HepG2 (cell line): Measurements from ENCODE around the gene ATP8A2. TPM values are rescaled to one million over a fixed set of nuclear protein-coding genes. Genes with fewer than 3 reads are reported as not detected.

ENCODE experiments used
- ATAC-seq: fragments of 200-7000 bp; cut with Tn5 transposase; 3 replicates; pipeline ENCODE4 v1.9.1; 2020; ENCODE audit warnings: mild to moderate bottlenecking, moderate library complexity
- BruUV-seq: library from RNA; stranded (reverse); fragments of 400-500 nt; replicated peaks from 2 replicates; lab custom pipeline; 2021; lab: Mats Ljungman, UMichigan
- CTCF ChIA-PET: fragments of 300-600 bp; formaldehyde crosslinking; extraction: SDS; loops from one replicate; lab custom pipeline; 2021; ENCODE audit warnings: low total read pairs, inconsistent platforms, low intra/inter-chr PET ratio; lab: Yijun Ruan, JAX
- POLR2A ChIA-PET: fragments of 350-600 bp; sonication (Branson Sonifier 250); formaldehyde crosslinking; loops from one replicate; lab custom pipeline; 2020; ENCODE audit warnings: antibody characterized with exemption, inconsistent platforms; lab: Yijun Ruan, JAX
- DNase-seq: peaks from one replicate; pipeline ENCODE4 v3.0.0-alpha.2; 2015; ENCODE audit warnings: low spot score
- FAIRE-seq: peaks from 3 replicates; lab custom pipeline; 2011; peaks lifted over from hg19 to GRCh38; lab: Jason Lieb, UNC
- H2AFZ ChIP-seq: one replicate; pipeline ENCODE4 v1.6.1; 2011; ENCODE audit warnings: low read length, inconsistent platforms
- H3K27ac ChIP-seq: fragments of 300-600 bp; 3 replicates; pipeline ENCODE4 v1.8.0; 2011; ENCODE audit warnings: mixed run types, mild to moderate bottlenecking, mixed read lengths, low read length, inconsistent platforms; ENCODE audit not compliant: insufficient read depth; ENCODE audit errors: extremely low read length
- H3K27me3 ChIP-seq, 2 experiments: fragments of 200-600 bp in 1 of 2; 2 replicates in 1 of 2; 3 replicates in 1 of 2; pipeline versions ENCODE4 v1.6.0 to v1.8.0; 2011; ENCODE audit warnings: low read length in 2 of 2, mild to moderate bottlenecking in 2 of 2, moderate library complexity in 2 of 2, inconsistent platforms in 1 of 2; ENCODE audit not compliant: insufficient read depth in 2 of 2, control insufficient read depth in 1 of 2
- H3K36me3 ChIP-seq, 2 experiments: fragments of 200-600 bp in 1 of 2; replicated peaks in 1 of 2; 2 replicates in 1 of 2; 3 replicates in 1 of 2; pipeline versions ENCODE4 v1.5.1 to v1.8.0; 2011; ENCODE audit warnings: low read length in 2 of 2, inconsistent platforms in 1 of 2; ENCODE audit not compliant: insufficient read depth in 2 of 2, control insufficient read depth in 1 of 2
- H3K4me1 ChIP-seq: 2 replicates; pipeline ENCODE4 v1.5.1; 2012; ENCODE audit warnings: low read length, inconsistent platforms; ENCODE audit not compliant: insufficient read depth
- H3K4me2 ChIP-seq: 2 replicates; pipeline ENCODE4 v1.6.0; 2011; ENCODE audit warnings: low read depth, low read length, inconsistent platforms
- H3K4me3 ChIP-seq, 3 experiments: fragments of 200-600 bp in 1 of 3; sonication (generic), shearing (Covaris generic) in 1 of 3; replicated peaks in 1 of 3; 2 replicates each; pipeline ENCODE4 v1.5.1; 2011 to 2016; ENCODE audit warnings: low read length in 3 of 3, inconsistent platforms in 2 of 3, low read depth in 2 of 3, mild to moderate bottlenecking in 2 of 3, control low read depth in 1 of 3, mixed read lengths in 1 of 3; ENCODE audit not compliant: insufficient read depth in 1 of 3
- H3K79me2 ChIP-seq: one replicate; pipeline ENCODE4 v1.6.1; 2011; ENCODE audit warnings: low read length, inconsistent platforms; ENCODE audit not compliant: insufficient read depth
- H3K9ac ChIP-seq: 2 replicates; pipeline ENCODE4 v1.6.0; 2011; ENCODE audit warnings: mild to moderate bottlenecking, low read depth, low read length, inconsistent platforms; ENCODE audit not compliant: insufficient read depth
- H3K9me3 ChIP-seq: 2 replicates; pipeline ENCODE4 v1.5.1; 2012; ENCODE audit warnings: mild to moderate bottlenecking, low read length
- H4K20me1 ChIP-seq: 2 replicates; pipeline ENCODE4 v1.6.0; 2011; ENCODE audit warnings: inconsistent platforms, mild to moderate bottlenecking, low read length, moderate library complexity; ENCODE audit not compliant: insufficient read depth
- MBD4 ChIP-seq: IDR thresholded peaks from 2 replicates; pipeline ENCODE4 v1.6.1; 2012; ENCODE audit warnings: low read length, inconsistent platforms, borderline replicate concordance
- ONECUT2 ChIP-seq: sonication (generic); formaldehyde crosslinking; IDR thresholded peaks from 2 replicates; pipeline ENCODE4 v1.4.0; 2020; ENCODE audit warnings: missing genetic modification reagents
- RXRA ChIP-seq: sonication (generic); formaldehyde crosslinking; IDR thresholded peaks from 2 replicates; pipeline ENCODE4 v1.5.1; 2020; ENCODE audit warnings: missing genetic modification reagents
- TAF15 ChIP-seq: fragments of 200-400 bp; formaldehyde crosslinking; IDR thresholded peaks from one replicate; pipeline ENCODE4 v1.6.1; 2018; ENCODE audit warnings: mild to moderate bottlenecking, low read depth, low read length; ENCODE audit not compliant: poor library complexity, severe bottlenecking
- TEAD2 ChIP-seq: sonication (generic); formaldehyde crosslinking; IDR thresholded peaks from 2 replicates; pipeline ENCODE4 v1.9.0; 2021; ENCODE audit warnings: missing genetic modification reagents
- THAP11 ChIP-seq: IDR thresholded peaks from 2 replicates; pipeline ENCODE4 v1.6.1; 2016; ENCODE audit warnings: missing biosample characterization, missing genetic modification reagents
- THYN1 ChIP-seq: sonication (generic); formaldehyde crosslinking; IDR thresholded peaks from 2 replicates; pipeline ENCODE4 v1.8.1; 2023; ENCODE audit warnings: low read depth, mild to moderate bottlenecking, moderate library complexity, missing genetic modification reagents, borderline replicate concordance
- ZNF598 ChIP-seq: sonication (generic); formaldehyde crosslinking; IDR thresholded peaks from 2 replicates; pipeline ENCODE4 v1.5.1; 2020; ENCODE audit warnings: mild to moderate bottlenecking, missing genetic modification reagents, borderline replicate concordance
- ZZZ3 ChIP-seq: sonication (generic); formaldehyde crosslinking; IDR thresholded peaks from 2 replicates; pipeline ENCODE4 v1.4.0; 2020; ENCODE audit warnings: missing genetic modification reagents, mild to moderate bottlenecking, borderline replicate concordance
- WGBS: methylation state at CpG from one replicate; pipeline ENCODE4 v1.1.6; 2017; ENCODE audit warnings: low lambda C conversion rate; 5-methylcytosine and 5-hydroxymethylcytosine counted together
- in situ Hi-C: cut with HindIII; loops from 2 replicates; pipeline ENCODE4 v1.10.0; 2017; ENCODE audit warnings: low pct_unique_long_range_greater_than_20kb; ENCODE audit not compliant: extremely low pct_ligation_motif_present
- intact Hi-C: fragments of 100-400 bp; cut with micrococcal nuclease; formaldehyde crosslinking; loops from one replicate; pipeline ENCODE4 v1.10.0; 2022; ENCODE audit not compliant: unreplicated experiment
- polyA plus RNA-seq, 8 experiments: library from polyadenylated mRNA; depleted of rRNA in 3 of 8; stranded (reverse) in 7 of 8; unstranded in 1 of 8; fragments of >200 nt; fragmentation: Illumina TruSeq in 4 of 8; extraction: Trizol in 4 of 8; gene quantifications; 2 replicates each; pipeline versions ENCODE4 v1.2.1 to v1.2.3, GENCODE V29; 2011 to 2016; ENCODE audit warnings: low read depth in 4 of 8, missing spikeins in 1 of 8, mixed read lengths in 1 of 8; ENCODE audit not compliant: insufficient read depth in 1 of 8
- total RNA-seq, 5 experiments: library from RNA; depleted of rRNA; stranded (reverse); fragments of >200 nt; fragmentation: Illumina TruSeq; extraction: Trizol; gene quantifications; 2 replicates each; pipeline ENCODE4 v1.2.3, GENCODE V29; 2016; ENCODE audit warnings: low read depth in 1 of 5
- TF ChIP-seq, protein P1 (sequence below): sonication (generic); formaldehyde crosslinking; IDR thresholded peaks from 2 replicates; pipeline ENCODE4 v1.9.0; 2021; ENCODE audit warnings: missing genetic modification reagents, borderline replicate concordance
- TF ChIP-seq, protein P2 (sequence below): sonication (generic); formaldehyde crosslinking; conservative IDR thresholded peaks from 2 replicates; pipeline ENCODE4 v1.4.0; 2020; ENCODE audit warnings: missing genetic modification reagents
- TF ChIP-seq, protein P3 (sequence below): sonication (generic); formaldehyde crosslinking; IDR thresholded peaks from 2 replicates; pipeline ENCODE4 v1.4.0; 2020; ENCODE audit warnings: missing genetic modification reagents

The ATP8A2 gene
- total and polyA plus RNA-seq, 2 of the 13 experiments (the other 11 are each of a cell fraction or from before 2014, with no cell fraction given), result 0.09 TPM; not detected in 1

DNA sequence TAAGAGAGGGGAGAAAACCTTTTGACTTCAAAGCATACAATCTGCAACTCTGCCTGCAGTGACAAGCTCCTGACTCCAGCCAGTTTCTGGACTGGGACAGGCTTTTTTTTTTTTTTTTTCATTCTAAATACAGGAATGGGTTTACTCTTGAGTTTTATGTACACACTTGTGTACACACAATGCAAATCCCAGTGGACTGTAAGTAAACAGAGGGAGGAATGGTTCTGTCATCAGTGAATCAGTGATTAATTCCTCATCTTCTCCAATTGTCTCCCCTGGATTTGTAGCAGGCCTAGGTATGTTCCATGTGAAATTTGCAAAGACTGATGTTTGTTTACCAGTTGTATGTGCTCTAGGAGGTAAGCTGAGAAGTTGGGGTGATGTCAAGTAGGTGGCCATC is 495.3 kb downstream of the ATP8A2 start:
- no peak overlapping the region for H2AFZ ChIP-seq
- no peak overlapping the region for H3K27ac ChIP-seq
- ChIA-PET POLR2A (no interaction called here), CTCF (no interaction called here)
- no peak overlapping the region for H3K4me3 ChIP-seq
- H3K9ac ChIP-seq, result no peak overlapping the region
- H3K4me2 ChIP-seq, result no peak overlapping the region
- TF ChIP-seq RXRA (CRISPR knock-in tag) (no peak), ONECUT2 (CRISPR knock-in tag) (no peak), TEAD2 (CRISPR knock-in tag) (no peak), ZZZ3 (no peak)
- TF ChIP-seq, protein P1, sequence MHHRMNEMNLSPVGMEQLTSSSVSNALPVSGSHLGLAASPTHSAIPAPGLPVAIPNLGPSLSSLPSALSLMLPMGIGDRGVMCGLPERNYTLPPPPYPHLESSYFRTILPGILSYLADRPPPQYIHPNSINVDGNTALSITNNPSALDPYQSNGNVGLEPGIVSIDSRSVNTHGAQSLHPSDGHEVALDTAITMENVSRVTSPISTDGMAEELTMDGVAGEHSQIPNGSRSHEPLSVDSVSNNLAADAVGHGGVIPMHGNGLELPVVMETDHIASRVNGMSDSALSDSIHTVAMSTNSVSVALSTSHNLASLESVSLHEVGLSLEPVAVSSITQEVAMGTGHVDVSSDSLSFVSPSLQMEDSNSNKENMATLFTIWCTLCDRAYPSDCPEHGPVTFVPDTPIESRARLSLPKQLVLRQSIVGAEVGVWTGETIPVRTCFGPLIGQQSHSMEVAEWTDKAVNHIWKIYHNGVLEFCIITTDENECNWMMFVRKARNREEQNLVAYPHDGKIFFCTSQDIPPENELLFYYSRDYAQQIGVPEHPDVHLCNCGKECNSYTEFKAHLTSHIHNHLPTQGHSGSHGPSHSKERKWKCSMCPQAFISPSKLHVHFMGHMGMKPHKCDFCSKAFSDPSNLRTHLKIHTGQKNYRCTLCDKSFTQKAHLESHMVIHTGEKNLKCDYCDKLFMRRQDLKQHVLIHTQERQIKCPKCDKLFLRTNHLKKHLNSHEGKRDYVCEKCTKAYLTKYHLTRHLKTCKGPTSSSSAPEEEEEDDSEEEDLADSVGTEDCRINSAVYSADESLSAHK (CRISPR knock-in tag), result no peak
- no peaks in the 10 kb centered on the region for H3K36me3 ChIP-seq
- ATAC-seq, result no peak
- intact Hi-C loops (no loop called here), in situ Hi-C loops (no loop called here)
- H3K27me3 ChIP-seq, result peaks cover 0 to 6% of the 10 kb centered on the region in 2 experiments; a peak in 2 of 5 replicates
- no peak for DNase-seq
- FAIRE-seq, result no peak
- no TSS peak for BruUV-seq
- no peaks in the 10 kb centered on the region for H3K79me2 ChIP-seq
- no peaks in the 10 kb centered on the region for H3K9me3 ChIP-seq
- no peaks in the 10 kb centered on the region for H4K20me1 ChIP-seq
- no peaks in the 10 kb centered on the region for H3K4me1 ChIP-seq

DNA sequence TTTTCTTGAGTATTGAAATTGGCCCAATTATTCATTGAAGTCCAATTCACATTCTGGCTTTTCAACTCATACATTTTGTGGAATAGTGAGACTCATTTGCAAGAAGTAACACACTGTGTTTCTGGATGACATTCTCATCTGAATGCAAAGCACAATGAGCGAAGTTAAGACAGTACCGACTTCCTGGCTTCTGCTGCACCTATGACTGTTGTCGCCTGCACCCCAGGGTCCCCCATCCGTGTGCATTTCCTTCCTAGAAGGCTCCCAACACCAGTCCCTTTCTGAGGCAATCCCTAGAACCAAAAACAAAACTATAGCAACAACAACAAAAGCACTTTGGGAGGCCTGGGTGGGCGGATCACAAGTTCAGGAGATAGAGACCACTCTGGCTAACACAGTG is 496.7 kb downstream of the ATP8A2 start:
- Histone ChIP-seq H3K79me2 (no peaks in the 10 kb centered on the region), H3K27me3 (peaks cover 0 to 6% of the 10 kb centered on the region in 2 experiments; a peak in 2 of 5 replicates), H3K9ac (no peak overlapping the region), H2AFZ (no peak overlapping the region), H4K20me1 (no peaks in the 10 kb centered on the region), H3K9me3 (no peaks in the 10 kb centered on the region), H3K27ac (no peak overlapping the region), H3K36me3 (no peaks in the 10 kb centered on the region), H3K4me1 (no peaks in the 10 kb centered on the region), H3K4me2 (no peak overlapping the region), H3K4me3 (no peak overlapping the region)
- FAIRE-seq (no peak), ATAC-seq (no peak), DNase-seq (no peak)
- WGBS, result 8% methylated on average over 5 of the region's 5 CpGs
- ChIA-PET POLR2A (no interaction called here), CTCF (no interaction called here)
- in situ Hi-C loops, result no loop called here
- intact Hi-C loops, result no loop called here
- no TSS peak for BruUV-seq
- TF ChIP-seq ZNF598 (CRISPR knock-in tag), result no peak
- no peak for TF ChIP-seq THYN1 (CRISPR knock-in tag)
- TF ChIP-seq TAF15, result no peak
- TF ChIP-seq, protein P2, sequence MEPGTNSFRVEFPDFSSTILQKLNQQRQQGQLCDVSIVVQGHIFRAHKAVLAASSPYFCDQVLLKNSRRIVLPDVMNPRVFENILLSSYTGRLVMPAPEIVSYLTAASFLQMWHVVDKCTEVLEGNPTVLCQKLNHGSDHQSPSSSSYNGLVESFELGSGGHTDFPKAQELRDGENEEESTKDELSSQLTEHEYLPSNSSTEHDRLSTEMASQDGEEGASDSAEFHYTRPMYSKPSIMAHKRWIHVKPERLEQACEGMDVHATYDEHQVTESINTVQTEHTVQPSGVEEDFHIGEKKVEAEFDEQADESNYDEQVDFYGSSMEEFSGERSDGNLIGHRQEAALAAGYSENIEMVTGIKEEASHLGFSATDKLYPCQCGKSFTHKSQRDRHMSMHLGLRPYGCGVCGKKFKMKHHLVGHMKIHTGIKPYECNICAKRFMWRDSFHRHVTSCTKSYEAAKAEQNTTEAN, result no peak
- no peak for TF ChIP-seq THAP11 (CRISPR knock-in tag)
- TF ChIP-seq, protein P3, sequence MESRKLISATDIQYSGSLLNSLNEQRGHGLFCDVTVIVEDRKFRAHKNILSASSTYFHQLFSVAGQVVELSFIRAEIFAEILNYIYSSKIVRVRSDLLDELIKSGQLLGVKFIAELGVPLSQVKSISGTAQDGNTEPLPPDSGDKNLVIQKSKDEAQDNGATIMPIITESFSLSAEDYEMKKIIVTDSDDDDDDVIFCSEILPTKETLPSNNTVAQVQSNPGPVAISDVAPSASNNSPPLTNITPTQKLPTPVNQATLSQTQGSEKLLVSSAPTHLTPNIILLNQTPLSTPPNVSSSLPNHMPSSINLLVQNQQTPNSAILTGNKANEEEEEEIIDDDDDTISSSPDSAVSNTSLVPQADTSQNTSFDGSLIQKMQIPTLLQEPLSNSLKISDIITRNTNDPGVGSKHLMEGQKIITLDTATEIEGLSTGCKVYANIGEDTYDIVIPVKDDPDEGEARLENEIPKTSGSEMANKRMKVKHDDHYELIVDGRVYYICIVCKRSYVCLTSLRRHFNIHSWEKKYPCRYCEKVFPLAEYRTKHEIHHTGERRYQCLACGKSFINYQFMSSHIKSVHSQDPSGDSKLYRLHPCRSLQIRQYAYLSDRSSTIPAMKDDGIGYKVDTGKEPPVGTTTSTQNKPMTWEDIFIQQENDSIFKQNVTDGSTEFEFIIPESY (CRISPR knock-in tag), result no peak
- no peak for TF ChIP-seq MBD4
